Mesendoderm (in vitro differentiated cells): Measurements from ENCODE around the gene SLC25A30.
"Not testable (repeated sequence)": the region's sequence is repeated elsewhere in the genome, so short reads cannot be mapped to it uniquely, and the experiment has no call there.

ENCODE experiments used
- DNase-seq: peaks from one replicate; pipeline ENCODE4 v3.0.0; 2013
- H2AK5ac ChIP-seq: 2 replicates; pipeline ENCODE4 v1.6.1; 2013; ENCODE audit warnings: low read length, inconsistent platforms
- H2BK120ac ChIP-seq: 2 replicates; pipeline ENCODE4 v1.6.1; 2013; ENCODE audit warnings: low read depth, mild to moderate bottlenecking, low read length, moderate library complexity, mixed read lengths
- H2BK15ac ChIP-seq: replicated peaks from 2 replicates; pipeline ENCODE4 v1.6.1; 2013; ENCODE audit warnings: low read depth, mild to moderate bottlenecking, moderate library complexity
- H2BK5ac ChIP-seq: 2 replicates; pipeline ENCODE4 v1.6.1; 2013; ENCODE audit warnings: low read length, inconsistent platforms
- H3K18ac ChIP-seq: 2 replicates; pipeline ENCODE4 v1.6.1; 2013; ENCODE audit warnings: mild to moderate bottlenecking, low read length, mixed read lengths
- H3K23ac ChIP-seq: one replicate; pipeline ENCODE4 v1.6.1; 2013; ENCODE audit warnings: low read length
- H3K27ac ChIP-seq: 2 replicates; pipeline ENCODE4 v1.5.1; 2013; ENCODE audit warnings: low read depth, mild to moderate bottlenecking, inconsistent platforms, low read length, moderate library complexity
- H3K27me3 ChIP-seq: 2 replicates; pipeline ENCODE4 v1.6.1; 2013; ENCODE audit warnings: low read length, control low read depth, mild to moderate bottlenecking, inconsistent platforms; ENCODE audit not compliant: insufficient read depth, poor library complexity
- H3K36me3 ChIP-seq: 2 replicates; pipeline ENCODE4 v1.6.1; 2013; ENCODE audit warnings: low read length, inconsistent platforms; ENCODE audit not compliant: control insufficient read depth, insufficient read depth
- H3K4ac ChIP-seq: one replicate; pipeline ENCODE4 v1.6.1; 2013; ENCODE audit warnings: low read depth, mild to moderate bottlenecking, low read length, moderate library complexity
- H3K4me1 ChIP-seq: 2 replicates; pipeline ENCODE4 v1.6.1; 2013; ENCODE audit warnings: low read depth, low read length, inconsistent platforms; ENCODE audit not compliant: control insufficient read depth
- H3K4me2 ChIP-seq: 2 replicates; pipeline ENCODE4 v1.6.1; 2013; ENCODE audit warnings: low read length
- H3K4me3 ChIP-seq: 2 replicates; pipeline ENCODE4 v1.5.1; 2013; ENCODE audit warnings: mild to moderate bottlenecking, low read length
- H3K56ac ChIP-seq: one replicate; pipeline ENCODE4 v1.6.1; 2013; ENCODE audit warnings: low read length
- H3K79me1 ChIP-seq: 2 replicates; pipeline ENCODE4 v1.6.1; 2013; ENCODE audit warnings: low read length, inconsistent platforms
- H3K79me2 ChIP-seq: 2 replicates; pipeline ENCODE4 v1.6.1; 2013; ENCODE audit warnings: mild to moderate bottlenecking, low read length; ENCODE audit not compliant: control insufficient read depth, insufficient read depth
- H3K9ac ChIP-seq: 2 replicates; pipeline ENCODE4 v1.6.1; 2013; ENCODE audit warnings: low read length, inconsistent platforms
- H4K5ac ChIP-seq: one replicate; pipeline ENCODE4 v1.6.1; 2013; ENCODE audit warnings: low read length
- H4K8ac ChIP-seq: one replicate; pipeline ENCODE4 v1.6.1; 2013; ENCODE audit warnings: low read depth, mild to moderate bottlenecking, control low read depth, low read length, moderate library complexity
- WGBS: extraction: QIAGEN DNeasy Blood & Tissue Kit; methylation state at CpG from one replicate; pipeline ENCODE4 v1.1.7; 2013; ENCODE audit warnings: low lambda C conversion rate, missing lambda C conversion rate; ENCODE audit not compliant: insufficient coverage; ENCODE audit errors: extremely low coverage; 5-methylcytosine and 5-hydroxymethylcytosine counted together

Gene SLC25A30

DNA sequence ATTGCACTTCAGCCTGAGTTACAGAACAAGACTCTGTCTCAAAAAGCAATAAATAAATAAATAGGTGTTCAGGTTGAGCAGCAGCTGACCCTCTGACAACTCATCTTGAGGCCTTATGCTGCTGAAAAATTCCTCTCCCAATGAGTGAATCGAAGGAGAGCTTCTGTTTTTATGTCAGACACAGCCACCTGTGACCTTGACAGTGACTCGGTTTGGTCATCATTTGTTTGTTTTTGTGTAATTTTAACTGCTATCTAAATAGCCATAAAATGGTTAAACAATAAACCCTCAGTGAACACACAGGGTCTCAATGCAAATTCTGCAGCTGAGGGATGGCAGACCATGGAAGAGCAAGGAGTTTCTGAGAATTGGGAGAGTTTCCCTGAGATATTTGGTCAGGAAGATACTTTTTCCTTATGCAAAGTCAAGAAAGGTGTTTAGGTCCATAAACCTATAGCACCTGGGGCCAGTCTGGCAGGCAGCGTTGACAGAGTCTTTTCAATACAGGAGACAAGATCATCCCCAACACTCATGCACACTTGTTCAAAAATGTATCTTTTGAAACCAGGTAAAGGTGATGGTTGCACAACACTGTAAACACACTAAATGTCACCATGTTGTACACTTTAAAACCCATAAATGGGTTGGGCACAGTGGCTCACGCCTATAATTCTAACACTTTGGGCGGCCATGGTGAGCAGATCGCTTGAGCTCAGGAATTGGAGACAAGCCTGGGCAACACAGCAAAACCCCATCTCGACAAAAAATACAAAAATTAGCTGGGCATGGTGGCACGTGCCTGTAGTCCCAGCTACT, 16.6 kb upstream of the SLC25A30 start:
- H3K36me3 ChIP-seq, result no peaks in the 10 kb centered on the region
- H2BK15ac ChIP-seq, result no peak overlapping the region
- H3K4me2 ChIP-seq, result no peak overlapping the region
- no peak overlapping the region for H2BK120ac ChIP-seq
- H3K4ac ChIP-seq, result no peak overlapping the region
- no peaks in the 10 kb centered on the region for H3K79me2 ChIP-seq
- H3K27me3 ChIP-seq, result no peaks in the 10 kb centered on the region
- no peak overlapping the region for H3K23ac ChIP-seq
- no peak overlapping the region for H3K4me3 ChIP-seq
- no peak overlapping the region for H3K27ac ChIP-seq
- no peaks in the 10 kb centered on the region for H3K4me1 ChIP-seq
- no peak for DNase-seq
- no peak overlapping the region for H2BK5ac ChIP-seq
- no peaks in the 10 kb centered on the region for H3K79me1 ChIP-seq
- no CpG with 5 or more reads among the region's 8 CpGs for WGBS
- no peak overlapping the region for H3K56ac ChIP-seq
- H2AK5ac ChIP-seq, result no peak overlapping the region
- no peak overlapping the region for H3K9ac ChIP-seq
- H3K18ac ChIP-seq, result no peak overlapping the region
- no peak overlapping the region for H4K8ac ChIP-seq
- H4K5ac ChIP-seq, result no peak overlapping the region

DNA sequence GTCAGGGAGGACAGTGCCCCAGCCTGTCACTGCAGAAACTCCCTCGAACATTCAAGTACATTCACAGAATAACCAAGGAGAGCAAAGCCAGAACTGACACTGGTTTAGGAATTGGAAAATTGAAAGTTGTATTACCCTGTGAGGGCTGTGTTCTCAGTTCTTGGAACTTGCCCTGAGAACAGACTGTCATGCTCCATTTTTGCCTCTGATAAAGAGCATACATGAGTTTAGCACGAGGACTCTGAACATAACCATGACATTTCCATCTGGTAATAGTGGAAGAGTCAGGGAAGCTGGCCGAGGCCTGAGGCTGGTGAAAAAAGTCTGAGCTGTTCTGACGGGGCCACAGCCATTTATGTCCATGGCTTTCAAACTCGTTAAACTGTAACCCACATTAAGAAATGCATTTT, 15.2 kb upstream of the SLC25A30 start:
- Histone ChIP-seq H3K9ac (no peak overlapping the region), H2BK5ac (no peak overlapping the region)
- no CpG with 5 or more reads among the region's 5 CpGs for WGBS

DNA sequence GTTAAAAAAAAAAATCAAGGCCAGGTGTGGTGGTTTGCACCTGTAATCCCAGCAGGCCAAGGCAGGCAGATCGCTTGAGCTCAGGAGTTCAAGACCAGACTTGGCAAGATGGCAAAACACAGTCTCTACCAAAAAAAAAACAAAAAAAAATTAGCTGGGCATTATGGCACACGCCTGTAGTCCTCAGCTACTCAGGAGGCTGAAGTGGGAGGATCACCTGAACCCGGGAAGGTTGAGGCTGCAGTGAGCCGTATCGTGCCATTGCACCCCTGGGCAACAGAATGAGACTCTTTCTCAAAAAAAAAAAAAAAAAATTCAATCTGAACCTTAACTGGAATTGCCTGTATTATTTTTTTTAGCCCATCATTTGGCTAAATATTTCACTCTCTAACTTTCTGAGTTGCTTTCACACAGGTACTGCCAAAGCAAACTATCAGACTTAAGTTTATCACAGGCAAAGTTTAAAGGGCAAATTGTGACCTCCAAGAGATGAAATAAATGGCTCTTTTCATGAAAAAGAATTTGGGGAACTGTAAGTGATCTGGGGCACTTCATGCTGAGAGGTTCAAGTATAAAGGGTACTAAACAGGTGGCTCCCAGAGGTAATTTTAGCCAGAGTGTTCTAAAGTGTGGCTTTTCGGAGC, 14.7 kb upstream of the SLC25A30 start:
- Histone ChIP-seq H3K56ac (no peak overlapping the region), H3K23ac (no peak overlapping the region), H3K27ac (no peak overlapping the region), H3K4me1 (no peaks in the 10 kb centered on the region), H2BK5ac (no peak overlapping the region), H3K4ac (no peak overlapping the region), H3K18ac (no peak overlapping the region), H3K79me1 (no peaks in the 10 kb centered on the region), H3K4me2 (no peak overlapping the region), H2AK5ac (no peak overlapping the region), H3K36me3 (no peaks in the 10 kb centered on the region), H3K79me2 (no peaks in the 10 kb centered on the region), H2BK120ac (no peak overlapping the region), H2BK15ac (no peak overlapping the region), H3K9ac (no peak overlapping the region), H4K8ac (no peak overlapping the region), H4K5ac (no peak overlapping the region), H3K4me3 (no peak overlapping the region), H3K27me3 (no peaks in the 10 kb centered on the region)
- no CpG with 5 or more reads among the region's 6 CpGs for WGBS
- DNase-seq, result no peak

More for the DNA sequence above, 15.2 kb upstream of the SLC25A30 start:
- Histone ChIP-seq H3K79me2 (no peaks in the 10 kb centered on the region), H3K56ac (no peak overlapping the region), H3K18ac (no peak overlapping the region), H4K8ac (no peak overlapping the region), H3K4ac (no peak overlapping the region), H2BK120ac (no peak overlapping the region), H3K36me3 (no peaks in the 10 kb centered on the region), H4K5ac (no peak overlapping the region), H3K4me2 (no peak overlapping the region), H3K27me3 (no peaks in the 10 kb centered on the region), H3K4me3 (no peak overlapping the region), H3K27ac (no peak overlapping the region), H3K4me1 (no peaks in the 10 kb centered on the region), H2BK15ac (no peak overlapping the region), H2AK5ac (no peak overlapping the region), H3K23ac (no peak overlapping the region), H3K79me1 (no peaks in the 10 kb centered on the region)
- no peak for DNase-seq

DNA sequence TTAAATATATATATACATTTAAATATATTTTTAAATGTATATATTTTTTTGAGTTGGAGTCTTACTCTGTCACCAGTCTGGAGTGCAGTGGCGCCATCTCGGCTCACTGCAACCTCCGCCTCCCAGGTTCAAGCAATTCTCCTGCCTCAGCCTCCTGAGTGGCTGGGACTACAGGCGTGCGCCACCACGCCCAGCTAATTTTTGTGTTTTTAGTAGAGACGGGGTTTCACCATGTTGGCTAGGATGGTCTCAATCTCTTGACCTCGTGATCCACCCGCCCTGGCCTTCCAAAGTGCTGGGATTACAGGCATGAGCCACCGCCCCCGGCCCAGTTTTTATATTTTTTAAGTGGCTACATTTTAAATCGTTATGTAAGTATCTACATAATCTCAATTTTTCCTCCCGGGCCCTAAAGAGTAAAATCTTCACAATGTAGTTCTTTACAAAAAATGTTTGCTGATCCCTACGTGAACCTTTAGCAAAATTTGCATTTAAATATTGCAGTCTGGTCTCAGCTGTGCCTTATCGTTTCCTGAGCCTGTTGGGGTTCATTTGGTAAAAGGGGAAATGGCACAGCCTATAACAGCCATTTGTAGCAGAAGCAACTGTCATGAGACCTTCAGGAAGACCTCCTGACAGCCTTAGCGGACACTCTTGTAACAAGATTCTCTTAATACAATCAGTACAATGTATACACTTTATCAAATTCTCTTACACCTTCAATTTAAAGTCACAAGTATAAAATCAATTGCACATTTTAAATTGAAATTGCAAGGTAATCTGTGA, 8.1 kb upstream of the SLC25A30 start:
- not testable (repeated sequence) for H3K56ac ChIP-seq, H2BK15ac ChIP-seq, H2BK5ac ChIP-seq, H3K18ac ChIP-seq, H3K4me3 ChIP-seq, H3K27me3 ChIP-seq, H4K5ac ChIP-seq, H3K79me1 ChIP-seq, H3K9ac ChIP-seq, H3K27ac ChIP-seq, H3K4me2 ChIP-seq, DNase-seq, H2AK5ac ChIP-seq, H3K36me3 ChIP-seq, H3K4me1 ChIP-seq, H3K79me2 ChIP-seq, H2BK120ac ChIP-seq, H4K8ac ChIP-seq, H3K4ac ChIP-seq, H3K23ac ChIP-seq
- no CpG with 5 or more reads among the region's 16 CpGs for WGBS

DNA sequence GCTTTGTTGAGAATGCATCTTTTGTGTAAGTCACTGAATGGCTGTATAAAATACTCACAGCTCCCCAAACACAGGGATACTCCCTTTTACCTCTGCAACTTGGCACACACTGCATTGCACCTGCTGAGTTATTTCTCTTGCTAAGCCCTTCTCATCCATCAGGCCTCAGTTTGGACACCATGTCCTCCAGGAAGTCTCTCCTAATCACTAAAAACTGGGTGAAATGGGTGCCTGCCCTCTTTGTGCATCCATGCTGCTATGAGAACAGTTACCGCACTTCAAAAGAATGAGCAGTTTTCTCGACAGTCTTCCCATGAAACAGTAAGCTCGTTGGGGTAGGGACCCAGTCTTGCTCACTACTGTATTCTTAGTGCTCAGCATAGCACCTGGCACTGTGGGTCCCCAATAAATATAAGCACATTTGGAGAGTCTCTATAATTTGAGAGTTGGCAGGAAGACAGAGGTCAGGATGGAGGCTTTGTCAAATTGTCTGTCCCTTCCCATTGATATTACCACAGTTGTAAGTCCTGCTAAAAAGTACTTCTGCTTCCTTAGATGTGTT, 4.6 kb upstream of the SLC25A30 start:
- no peaks in the 10 kb centered on the region for H3K79me1 ChIP-seq
- no peak overlapping the region for H3K56ac ChIP-seq
- no peak overlapping the region for H2AK5ac ChIP-seq

More for the DNA sequence above, 4.6 kb upstream of the SLC25A30 start:
- H3K36me3 ChIP-seq, result no peaks in the 10 kb centered on the region
- no peak overlapping the region for H3K9ac ChIP-seq
- no peak overlapping the region for H3K4ac ChIP-seq
- no peak overlapping the region for H4K5ac ChIP-seq
- no peak for DNase-seq
- H3K4me1 ChIP-seq, result no peaks in the 10 kb centered on the region
- no peaks in the 10 kb centered on the region for H3K79me2 ChIP-seq
- no peak overlapping the region for H4K8ac ChIP-seq
- no peak overlapping the region for H3K18ac ChIP-seq
- no peaks in the 10 kb centered on the region for H3K27me3 ChIP-seq
- no peak overlapping the region for H3K23ac ChIP-seq
- H3K27ac ChIP-seq, result no peak overlapping the region
- no peak overlapping the region for H3K4me3 ChIP-seq
- no peak overlapping the region for H2BK5ac ChIP-seq
- no peak overlapping the region for H3K4me2 ChIP-seq
- WGBS, result no CpG with 5 or more reads among the region's 3 CpGs
- H2BK120ac ChIP-seq, result no peak overlapping the region
- H2BK15ac ChIP-seq, result no peak overlapping the region
